CD14-positive monocyte (primary cell): Measurements from ENCODE around the gene CDH22. TPM values are rescaled to one million over a fixed set of nuclear protein-coding genes. Genes with fewer than 3 reads are reported as not detected.
A peak's percentile ranks its signal among the peaks of the same experiment; 100 is the strongest.

Source experiments
- DNase-seq, 3 donors: peaks; one replicate each; pipeline ENCODE4 v3.0.0-alpha.2; 2011 to 2022
- H2AFZ ChIP-seq: 2 replicates; pipeline ENCODE4 v1.6.0; 2012; ENCODE audit warnings: mild to moderate bottlenecking, low read depth, low read length, inconsistent platforms; ENCODE audit not compliant: insufficient read depth, poor library complexity, severe bottlenecking
- H3K27ac ChIP-seq, 2 donors: 1 replicate in 1 of 2; 2 replicates in 1 of 2; pipeline ENCODE4 v1.5.1; 2012 to 2013; ENCODE audit warnings: low read length in 2 of 2, control low read depth in 1 of 2, inconsistent platforms in 1 of 2, low read depth in 1 of 2, mild to moderate bottlenecking in 1 of 2
- H3K27me3 ChIP-seq, 2 donors: one replicate each; pipeline versions ENCODE4 v1.6.0 to v1.6.1; 2011 to 2013; ENCODE audit warnings: low read length in 2 of 2; ENCODE audit not compliant: control insufficient read depth in 2 of 2, insufficient read depth in 2 of 2
- H3K36me3 ChIP-seq, 2 donors: replicated peaks in 1 of 2; 1 replicate in 1 of 2; 2 replicates in 1 of 2; pipeline versions ENCODE4 v1.5.1 to v1.6.1; 2012 to 2013; ENCODE audit warnings: low read length in 2 of 2, control low read depth in 1 of 2, inconsistent platforms in 1 of 2, mild to moderate bottlenecking in 1 of 2; ENCODE audit not compliant: insufficient read depth in 2 of 2, control insufficient read depth in 1 of 2
- H3K4me1 ChIP-seq, 2 donors: 1 replicate in 1 of 2; 2 replicates in 1 of 2; pipeline versions ENCODE4 v1.5.1 to v1.6.1; 2012 to 2013; ENCODE audit warnings: low read length in 2 of 2, control low read depth in 1 of 2, inconsistent platforms in 1 of 2, mild to moderate bottlenecking in 1 of 2, moderate library complexity in 1 of 2; ENCODE audit not compliant: insufficient read depth in 2 of 2, control insufficient read depth in 1 of 2
- H3K4me2 ChIP-seq: replicated peaks from 2 replicates; pipeline ENCODE3; 2012; ENCODE audit warnings: low read length, moderate library complexity, mild to moderate bottlenecking; ENCODE audit not compliant: poor library complexity, severe bottlenecking; ENCODE audit errors: extremely low read depth
- H3K4me3 ChIP-seq, 3 experiments: fragments of 200-600 bp in 1 of 3; sonication (generic) in 1 of 3; replicated peaks in 1 of 3; 1 replicate in 2 of 3; 2 replicates in 1 of 3; pipeline ENCODE4 v1.5.1; 2011 to 2013; ENCODE audit warnings: low read length in 3 of 3, mild to moderate bottlenecking in 3 of 3, control low read depth in 2 of 3, low read depth in 2 of 3, inconsistent platforms in 1 of 3, moderate library complexity in 1 of 3
- H3K79me2 ChIP-seq: 2 replicates; pipeline ENCODE4 v1.6.0; 2012; ENCODE audit warnings: mild to moderate bottlenecking, control low read depth, inconsistent platforms, low read length, moderate library complexity; ENCODE audit not compliant: insufficient read depth
- H3K9ac ChIP-seq: 2 replicates; pipeline ENCODE4 v1.6.0; 2017; ENCODE audit warnings: low read length, mild to moderate bottlenecking; ENCODE audit not compliant: insufficient read depth, poor library complexity, severe bottlenecking
- H3K9me3 ChIP-seq, 2 donors: replicated peaks in 1 of 2; 1 replicate in 1 of 2; 2 replicates in 1 of 2; pipeline versions ENCODE4 v1.5.1 to v1.6.1; 2012 to 2013; ENCODE audit warnings: low read length in 2 of 2, control low read depth in 1 of 2; ENCODE audit not compliant: control insufficient read depth in 1 of 2, insufficient read depth in 1 of 2
- H4K20me1 ChIP-seq: 2 replicates; pipeline ENCODE4 v1.6.0; 2012; ENCODE audit warnings: mild to moderate bottlenecking, low read length, control low read depth, moderate library complexity; ENCODE audit not compliant: insufficient read depth
- H3K27ac Mint-ChIP-seq, 7 donors: one replicate each; pipeline ENCODE4 v1.8.0; 2020; ENCODE audit warnings: mild to moderate bottlenecking in 7 of 7, mixed read lengths in 7 of 7, moderate library complexity in 6 of 7, inconsistent platforms in 2 of 7
- H3K27me3 Mint-ChIP-seq, 3 donors: one replicate each; pipeline ENCODE4 v1.8.0; 2021 to 2022; ENCODE audit warnings: low read depth in 3 of 3, mild to moderate bottlenecking in 3 of 3, mixed read lengths in 3 of 3, moderate library complexity in 3 of 3, inconsistent platforms in 1 of 3
- H3K36me3 Mint-ChIP-seq, 2 donors: one replicate each; pipeline ENCODE4 v1.8.0; 2020; ENCODE audit warnings: mixed read lengths in 2 of 2, inconsistent platforms in 1 of 2, mild to moderate bottlenecking in 1 of 2
- H3K4me1 Mint-ChIP-seq: one replicate; pipeline ENCODE4 v1.8.0; 2020; ENCODE audit warnings: mild to moderate bottlenecking, mixed read lengths
- H3K4me3 Mint-ChIP-seq, 2 donors: one replicate each; pipeline ENCODE4 v1.8.0; 2020; ENCODE audit warnings: mild to moderate bottlenecking in 2 of 2, mixed read lengths in 2 of 2, moderate library complexity in 1 of 2
- H3K9me3 Mint-ChIP-seq, 7 donors: one replicate each; pipeline ENCODE4 v1.8.0; 2020 to 2022; ENCODE audit warnings: mixed read lengths in 7 of 7, mild to moderate bottlenecking in 6 of 7, moderate library complexity in 6 of 7, inconsistent platforms in 2 of 7
- CTCF ChIP-seq: fragments of 200-600 bp; IDR thresholded peaks from one replicate; pipeline ENCODE4 v1.8.0; 2022; ENCODE audit warnings: antibody characterized with exemption, mild to moderate bottlenecking
- WGBS: methylation state at CpG from one replicate; pipeline ENCODE4 v1.1.5; 2013; ENCODE audit warnings: missing lambda C conversion rate; ENCODE audit not compliant: insufficient coverage; 5-methylcytosine and 5-hydroxymethylcytosine counted together
- intact Hi-C, 2 donors: fragments of 100-400 bp; cut with micrococcal nuclease; formaldehyde crosslinking; loops; one replicate each; pipeline versions ENCODE4 v1.15.0 to v1.15.1; 2023
- polyA plus RNA-seq, 3 donors: library from polyadenylated mRNA; depleted of rRNA in 1 of 3; unstranded in 2 of 3; stranded (reverse) in 1 of 3; fragments of 300-500 nt in 2 of 3; fragments of >200 nt in 1 of 3; fragmentation: Illumina TruSeq in 2 of 3; gene quantifications; 1 replicate in 2 of 3; 2 replicates in 1 of 3; pipeline ENCODE4 v1.2.3, GENCODE V29; 2012 to 2021

The CDH22 gene
- polyA plus RNA-seq, 3 donors: not detected

GRCh38 chr20:46160661-46161060 lies 147.6 kb downstream of the CDH22 start:
- peak overlapping the region; percentile 18 for H3K9ac ChIP-seq
- Mint-ChIP-seq H3K4me3 (no peak overlapping the region), H3K36me3 (no peaks in the 10 kb centered on the region), H3K9me3 (no peaks in the 10 kb centered on the region), H3K4me1 (no peaks in the 10 kb centered on the region), H3K27ac (no peak overlapping the region), H3K27me3 (peaks cover 9 to 15% (median 11%) of the 10 kb centered on the region in 3 donors)
- H3K4me1 ChIP-seq: no peaks in the 10 kb centered on the region
- H3K4me3 ChIP-seq: no peak overlapping the region
- no peak overlapping the region for H2AFZ ChIP-seq
- no peaks in the 10 kb centered on the region for H4K20me1 ChIP-seq
- WGBS: 74% methylated on average over 5 of the region's 5 CpGs
- intact Hi-C loops: no loop called here
- no peaks in the 10 kb centered on the region for H3K27me3 ChIP-seq
- DNase-seq: no peak
- H3K9me3 ChIP-seq: no peaks in the 10 kb centered on the region
- no peaks in the 10 kb centered on the region for H3K79me2 ChIP-seq
- no peak overlapping the region for H3K4me2 ChIP-seq
- H3K36me3 ChIP-seq: no peaks in the 10 kb centered on the region
- no peak for TF ChIP-seq CTCF
- no peak overlapping the region for H3K27ac ChIP-seq

GRCh38 chr20:46159101-46159897 lies 149.0 kb downstream of the CDH22 start:
- H3K4me2 ChIP-seq: no peak overlapping the region
- no peak overlapping the region for H2AFZ ChIP-seq
- peaks cover 16 to 18% (median 16%) of the 10 kb centered on the region in 3 donors for H3K27me3 Mint-ChIP-seq
- H3K27ac Mint-ChIP-seq: no peak overlapping the region
- intact Hi-C loops: no loop called here
- 49% methylated on average over 3 of the region's 7 CpGs for WGBS
- no peaks in the 10 kb centered on the region for H3K79me2 ChIP-seq
- no peak for DNase-seq
- H3K9me3 Mint-ChIP-seq: no peaks in the 10 kb centered on the region
- H3K27ac ChIP-seq: no peak overlapping the region
- no peak overlapping the region for H3K4me3 Mint-ChIP-seq
- no peaks in the 10 kb centered on the region for H3K27me3 ChIP-seq
- no peak overlapping the region for H3K4me3 ChIP-seq
- H4K20me1 ChIP-seq: no peaks in the 10 kb centered on the region
- no peaks in the 10 kb centered on the region for H3K36me3 Mint-ChIP-seq
- TF ChIP-seq CTCF: no peak
- no peaks in the 10 kb centered on the region for H3K4me1 Mint-ChIP-seq
- no peaks in the 10 kb centered on the region for H3K36me3 ChIP-seq
- no peak overlapping the region for H3K9ac ChIP-seq
- no peaks in the 10 kb centered on the region for H3K4me1 ChIP-seq
- no peaks in the 10 kb centered on the region for H3K9me3 ChIP-seq
